ENCODE measurements around the gene COL5A1.

Gene COL5A1

DNA sequence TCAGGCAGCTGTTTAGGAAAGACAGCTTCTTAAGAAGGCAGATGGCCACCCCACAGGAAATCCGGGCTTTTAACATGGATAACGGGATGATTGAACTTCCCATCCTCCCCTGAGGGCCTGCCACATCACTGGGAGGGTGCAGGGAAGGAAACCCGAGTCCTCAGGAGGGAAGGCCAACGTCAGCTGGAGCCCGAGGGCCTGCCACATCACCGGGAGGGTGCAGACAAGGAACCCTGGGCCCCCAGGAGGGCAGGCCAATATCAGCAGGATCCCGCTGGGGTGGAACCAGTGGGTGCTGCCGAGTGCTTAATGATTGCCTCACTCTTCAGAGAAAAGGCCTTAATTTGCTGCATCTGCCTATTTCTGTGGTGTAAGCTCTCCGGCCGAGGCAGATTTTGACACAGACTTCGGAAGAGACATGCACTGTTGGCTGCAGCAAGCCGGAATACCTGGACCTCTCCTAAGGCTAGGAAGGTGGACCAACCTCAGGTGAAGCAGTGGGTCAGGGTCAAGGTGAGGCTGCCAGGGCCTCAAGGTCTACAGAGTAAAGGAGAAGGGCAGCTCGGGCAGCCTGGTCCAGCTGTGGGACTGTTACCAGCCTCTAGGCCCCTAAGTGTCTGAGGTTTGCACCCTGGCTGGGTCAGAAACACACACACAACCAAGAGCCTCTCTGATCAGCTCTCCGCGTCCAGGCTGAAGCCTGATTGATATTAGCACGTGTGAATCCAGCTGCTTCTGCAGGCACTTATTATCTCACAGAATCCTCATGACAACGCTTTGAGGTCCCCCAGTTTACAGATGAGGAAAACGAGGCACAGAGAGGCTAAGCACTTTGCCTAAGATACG lies 14.8 kb upstream of the COL5A1 start:
- no peak for DNase-seq

DNA sequence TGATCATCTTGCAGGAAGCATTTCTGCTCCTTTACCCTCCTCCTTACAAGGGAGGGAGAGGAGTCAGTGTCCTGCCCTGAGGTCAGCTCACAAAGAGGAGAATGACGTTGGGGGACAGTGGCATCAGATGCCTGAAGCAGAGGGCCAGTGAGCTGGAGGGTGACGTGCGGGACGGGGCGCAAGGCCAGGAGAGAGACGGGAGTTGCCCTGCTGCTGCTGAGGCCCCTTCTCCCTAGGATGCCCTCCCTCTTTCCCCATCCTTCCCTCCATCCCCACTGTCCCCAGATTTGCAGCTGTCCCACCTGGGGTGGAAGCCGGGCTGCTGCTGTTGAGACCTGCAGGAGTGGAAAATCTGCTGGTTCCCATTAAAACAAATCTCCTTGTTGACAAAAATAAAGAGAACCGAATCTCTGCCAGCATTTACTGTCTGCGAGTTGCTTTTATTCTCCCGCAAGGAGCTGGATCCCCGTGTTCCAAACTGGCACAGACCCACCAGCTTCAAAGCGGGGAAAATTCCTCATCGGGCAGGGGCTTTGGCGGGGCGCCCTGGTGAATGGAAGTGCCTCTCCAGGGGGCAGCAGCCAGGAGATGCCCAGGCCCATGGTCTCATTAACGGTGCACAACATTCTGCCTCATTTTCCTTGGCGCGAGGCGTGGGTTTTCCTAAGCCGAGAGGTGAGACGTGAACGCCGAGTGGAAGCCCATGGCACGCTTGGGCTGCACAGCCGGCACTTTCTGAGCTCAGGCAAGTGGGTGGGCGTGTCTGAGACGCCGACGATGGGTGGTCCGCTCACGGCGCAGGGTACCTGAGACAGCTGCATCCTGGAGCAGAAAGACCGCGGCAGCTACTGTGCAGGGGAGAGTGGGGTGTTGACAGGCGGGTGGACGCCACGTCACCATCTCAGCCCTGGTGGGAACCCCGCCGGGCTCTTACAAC lies 13.9 kb upstream of the COL5A1 start:
- no peak for DNase-seq

DNA sequence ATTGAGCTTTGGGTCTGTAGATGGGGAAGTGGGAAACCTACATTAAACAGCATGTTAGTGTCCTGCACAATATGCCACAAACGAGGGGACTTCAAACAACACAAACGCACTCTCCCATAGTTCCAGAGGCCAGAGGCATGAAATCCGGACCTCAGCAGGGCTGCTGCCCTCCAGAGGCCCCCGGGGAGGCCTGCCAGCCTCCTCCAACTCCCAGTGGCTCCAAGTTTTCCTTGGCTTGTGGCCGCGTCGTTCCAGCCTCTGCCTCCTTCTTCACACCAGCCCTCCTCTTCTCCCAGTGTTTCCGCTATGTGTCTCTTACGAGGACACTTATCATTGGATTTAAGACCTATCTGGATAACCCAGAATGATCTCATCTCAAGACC lies 13.3 kb upstream of the COL5A1 start:
- no peak for DNase-seq

DNA sequence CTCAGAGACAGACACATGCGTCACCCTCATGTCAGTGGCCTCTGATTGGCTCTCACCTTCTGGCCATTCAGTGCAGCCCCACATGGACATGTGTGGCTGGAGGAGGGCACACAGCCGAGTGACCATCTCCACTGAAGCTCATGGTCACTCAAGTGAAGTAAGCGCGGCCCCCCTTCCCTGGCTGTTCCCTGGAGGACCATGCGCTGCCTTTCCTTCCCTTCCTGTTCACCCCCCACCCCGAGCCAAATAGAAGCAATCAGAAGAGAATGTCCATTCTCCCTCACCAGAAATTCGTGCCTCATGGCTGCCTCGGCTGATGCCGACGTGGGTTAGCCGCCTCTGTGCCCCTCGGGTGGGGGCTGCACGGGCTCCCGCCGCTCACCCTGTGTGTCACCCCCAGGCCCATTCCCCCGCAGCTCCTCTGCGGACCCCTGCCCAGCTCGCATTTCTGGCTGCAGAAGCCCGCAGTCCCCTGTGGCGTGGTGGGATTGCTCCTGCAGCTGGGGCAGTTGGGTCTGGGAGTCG lies 12.5 kb upstream of the COL5A1 start:
- DNase-seq: no peak

DNA sequence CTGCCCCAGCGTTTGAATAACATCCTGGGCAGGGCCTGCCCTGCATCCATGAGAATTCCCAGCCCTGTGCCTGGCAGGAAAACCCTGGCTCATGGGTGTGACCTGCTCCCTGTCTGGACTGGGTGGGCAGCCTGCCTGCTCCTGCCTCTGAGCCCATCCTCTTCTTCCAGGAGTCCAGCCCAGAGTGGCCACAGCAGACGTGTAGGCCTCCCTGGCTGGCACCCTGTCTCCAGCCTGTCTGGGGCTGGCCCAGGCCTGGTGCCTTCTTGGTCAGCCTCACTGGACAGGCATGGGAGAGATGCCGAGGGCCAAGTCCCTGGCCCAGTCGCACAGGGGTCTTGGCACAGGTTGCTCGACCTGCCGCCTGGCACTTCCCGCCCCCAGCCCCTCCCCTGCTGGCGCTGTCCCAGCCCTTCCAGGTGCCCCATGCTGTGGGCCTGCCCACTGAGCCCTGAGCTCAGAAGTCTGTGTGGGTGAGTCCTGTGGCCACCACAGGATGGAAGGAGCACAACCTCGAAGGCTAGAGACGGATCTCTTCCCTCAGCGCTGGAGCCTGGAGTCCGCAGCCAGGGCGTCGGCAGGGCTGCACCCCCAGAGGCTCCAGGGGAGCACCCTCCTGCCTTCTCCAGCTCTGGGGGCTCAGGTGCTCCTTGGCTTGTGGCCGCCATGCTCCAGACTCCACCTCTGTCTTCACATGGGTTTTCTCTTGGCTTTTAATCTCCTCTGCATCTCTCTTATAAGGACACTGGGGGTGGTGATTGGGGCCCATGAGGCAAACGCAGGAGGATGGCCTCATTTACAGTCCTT lies 11.8 kb upstream of the COL5A1 start:
- DNase-seq: no peak

DNA sequence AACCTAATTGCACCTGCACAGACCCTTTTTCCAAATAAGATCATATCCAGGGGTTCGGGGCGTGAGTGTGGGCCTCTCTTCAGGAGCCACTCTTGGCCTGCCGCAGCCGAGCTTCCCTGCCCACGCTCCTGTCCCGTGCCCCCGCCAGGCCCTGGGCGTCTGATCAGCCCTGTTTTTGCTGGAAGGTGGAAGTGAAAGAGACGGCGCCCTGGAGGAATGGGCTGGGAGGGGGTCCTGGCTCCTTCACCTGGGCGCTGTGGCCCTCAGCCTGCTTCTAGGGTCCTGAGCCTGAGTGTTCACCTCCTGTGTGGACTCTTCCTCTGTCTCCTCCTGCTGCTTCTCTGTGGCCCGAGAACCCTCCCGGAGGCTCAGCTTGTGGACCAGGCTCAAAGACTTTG lies 11.2 kb upstream of the COL5A1 start:
- no peak for DNase-seq

DNA sequence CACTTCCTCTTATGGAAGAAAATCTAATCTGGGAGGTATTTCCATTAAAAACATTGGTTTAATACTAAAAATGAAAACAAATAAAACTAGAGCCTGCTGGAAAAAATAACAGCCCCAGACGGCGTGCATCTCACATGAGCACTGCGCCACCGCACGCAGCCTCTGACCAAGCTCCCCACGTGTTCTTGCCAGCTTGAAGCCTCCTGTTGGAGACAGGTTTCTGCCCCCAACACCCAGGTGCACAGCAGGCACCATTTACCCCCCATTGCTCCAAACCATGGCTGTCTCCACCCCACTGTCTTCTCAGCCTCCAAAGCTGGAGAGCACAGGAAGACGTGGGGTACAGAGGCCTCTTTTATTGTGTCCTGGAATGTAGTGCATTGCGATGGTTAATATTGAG lies 10.7 kb upstream of the COL5A1 start:
- DNase-seq: no peak

DNA sequence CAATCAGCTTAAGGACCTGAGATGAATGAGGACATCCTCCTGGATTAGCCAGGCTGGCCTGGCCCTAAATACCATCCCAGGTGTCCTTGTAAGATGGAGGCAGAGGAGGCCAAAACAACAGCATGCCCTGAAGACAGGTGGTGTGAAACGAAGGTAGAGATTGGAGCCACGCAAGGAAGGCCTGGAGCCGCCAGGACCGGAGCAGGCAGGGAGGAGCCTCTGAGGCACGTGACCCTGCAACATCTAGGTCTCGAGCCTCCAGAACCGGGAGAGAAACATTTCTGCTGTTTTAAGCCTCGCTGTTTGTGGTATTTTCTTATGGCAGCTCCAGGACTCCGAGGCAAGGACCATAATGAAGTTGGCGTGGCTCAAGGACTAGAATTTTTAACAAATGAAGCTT lies 9.7 kb upstream of the COL5A1 start:
- DNase-seq: no peak

DNA sequence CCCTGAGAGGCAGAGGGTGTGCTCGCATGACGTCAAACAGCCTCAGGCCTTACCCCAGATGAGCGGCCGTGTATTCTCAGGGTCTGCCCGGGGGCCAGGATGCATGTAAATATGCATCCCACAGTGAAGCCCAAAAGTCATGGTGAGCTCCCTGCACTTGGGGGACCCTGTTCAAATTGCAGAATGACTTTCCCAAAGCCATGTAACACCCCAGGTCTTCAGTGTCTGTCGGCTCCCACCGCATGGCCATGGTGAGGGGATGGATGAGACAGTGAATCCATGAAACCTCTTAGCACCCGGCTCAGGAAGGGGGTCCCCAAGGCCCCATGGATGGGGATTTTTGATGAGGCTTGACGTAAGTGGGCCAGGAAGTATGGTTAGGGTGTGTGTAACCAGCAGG lies 9.3 kb upstream of the COL5A1 start:
- no peak for DNase-seq

DNA sequence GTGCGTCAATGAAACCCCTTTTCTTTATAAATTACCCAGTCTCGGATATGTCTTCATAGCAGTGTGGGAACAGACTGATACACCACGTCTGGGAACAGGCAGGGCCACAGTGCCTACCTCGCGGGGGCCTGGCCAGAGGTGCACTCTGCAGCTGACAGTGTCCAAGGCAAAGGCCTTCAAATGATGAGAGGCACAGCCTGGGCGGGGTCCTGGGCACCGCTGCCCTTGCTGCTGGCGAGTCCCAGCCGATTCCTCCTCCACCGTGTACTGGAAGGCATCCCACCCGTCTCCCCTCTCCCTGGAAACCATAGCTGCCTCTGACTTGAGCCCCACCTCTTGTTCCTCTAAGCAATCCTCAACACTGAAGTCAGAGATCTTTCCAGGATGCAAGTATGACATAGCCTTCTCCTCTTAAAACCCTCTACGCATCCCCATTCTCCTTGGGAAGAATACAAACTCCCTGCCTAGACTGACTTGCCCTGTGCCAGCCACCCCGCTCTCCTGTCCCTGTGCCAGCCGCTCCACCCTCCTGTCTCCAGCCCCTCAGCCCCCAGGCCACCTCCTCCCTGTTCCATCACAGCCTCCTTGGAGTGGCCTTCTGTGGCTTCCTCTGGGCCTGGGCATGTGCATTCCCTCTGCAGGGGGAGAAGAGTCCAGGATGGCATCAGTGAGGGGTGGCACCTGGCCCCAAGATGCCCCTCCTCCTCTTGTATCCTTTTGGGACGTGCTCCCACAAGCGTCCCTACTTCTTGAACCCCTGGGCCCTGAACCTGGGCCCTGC lies 8.1 kb upstream of the COL5A1 start:
- DNase-seq: no peak

DNA sequence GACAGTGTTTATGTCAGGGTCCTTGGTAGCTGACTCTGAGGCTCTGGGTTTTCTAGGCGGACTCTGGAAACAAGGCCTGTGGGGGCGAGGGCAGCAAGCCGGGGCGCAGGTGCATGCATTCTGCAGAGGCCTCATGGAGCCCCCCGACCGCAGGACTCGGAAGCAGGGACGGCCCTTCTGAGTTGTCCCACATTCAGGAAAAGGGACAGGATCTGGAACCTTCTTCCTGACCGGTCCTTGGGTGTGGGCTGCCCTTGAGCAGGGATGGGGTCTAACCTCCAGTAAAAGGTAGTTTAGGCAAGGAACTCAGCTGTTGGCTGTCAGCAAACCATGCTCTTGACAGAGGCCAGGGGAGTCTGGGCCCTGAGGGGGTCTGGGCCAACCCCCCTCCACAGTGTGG lies 7.4 kb upstream of the COL5A1 start:
- DNase-seq: no peak

DNA sequence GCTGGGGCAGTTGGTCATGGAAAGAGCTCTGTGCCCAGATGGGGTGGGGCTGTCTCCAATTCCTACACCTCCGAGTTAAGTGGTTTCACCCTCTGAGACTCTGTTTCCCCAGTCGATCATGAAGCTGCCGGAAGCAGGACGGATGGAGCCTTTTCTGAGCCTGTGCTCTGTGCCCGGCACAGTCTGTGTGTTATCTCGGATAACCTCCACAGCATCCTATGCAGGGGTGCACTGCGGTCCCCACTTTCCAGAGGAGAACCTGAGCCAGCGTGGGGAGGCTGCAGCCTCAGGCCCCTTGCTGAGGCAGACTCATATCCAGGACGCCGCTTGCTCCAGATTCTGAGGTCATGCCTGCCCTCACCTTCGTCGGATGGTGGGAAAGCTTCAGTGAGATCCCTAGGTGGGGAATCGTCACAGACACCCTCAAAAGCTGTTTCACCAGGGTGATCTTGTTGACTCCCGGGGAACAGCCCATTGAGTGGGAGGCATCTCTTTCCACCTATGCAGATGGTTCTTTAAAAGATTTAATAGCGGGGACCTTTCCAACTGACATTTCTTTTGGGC lies 6.9 kb upstream of the COL5A1 start:
- no peak for DNase-seq

DNA sequence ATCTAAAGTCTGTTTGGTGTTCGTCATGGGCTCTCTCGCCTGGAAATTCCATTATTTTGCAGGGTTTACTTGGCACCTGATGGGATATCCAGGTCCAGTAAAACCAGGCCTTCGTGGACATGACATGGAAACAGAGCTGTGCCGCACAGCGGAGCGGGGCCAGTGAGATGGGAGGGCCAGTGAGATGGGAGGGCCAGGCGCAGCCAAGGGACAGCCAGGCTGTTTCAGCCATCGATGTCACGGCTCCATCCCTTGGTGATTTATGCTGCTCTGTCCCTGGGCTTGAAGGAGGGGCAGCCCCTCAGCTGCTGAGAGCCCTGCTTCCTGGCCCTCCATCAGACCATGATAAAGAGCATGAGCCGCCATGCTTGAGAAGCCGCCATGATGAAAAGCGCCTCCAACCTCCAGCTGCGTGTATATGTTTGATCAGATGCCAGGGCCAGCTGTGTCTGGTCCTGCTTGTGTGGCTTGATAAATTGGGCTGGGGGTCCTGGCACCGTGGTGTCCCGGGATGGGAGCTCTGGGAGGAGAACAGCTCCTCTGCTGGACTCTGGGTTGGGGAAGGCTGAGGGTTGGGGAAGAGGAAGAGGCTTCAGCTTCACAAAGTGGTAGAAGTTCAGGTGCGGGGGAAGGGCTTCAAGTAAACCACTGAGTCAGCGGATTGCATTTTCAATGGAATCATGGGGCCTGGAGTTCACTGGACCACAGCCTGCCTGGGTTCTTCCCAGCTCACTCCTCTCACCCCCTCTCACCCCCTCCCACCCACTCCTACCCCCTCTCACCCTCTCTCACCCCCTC lies 6.1 kb upstream of the COL5A1 start:
- no peak for DNase-seq

DNA sequence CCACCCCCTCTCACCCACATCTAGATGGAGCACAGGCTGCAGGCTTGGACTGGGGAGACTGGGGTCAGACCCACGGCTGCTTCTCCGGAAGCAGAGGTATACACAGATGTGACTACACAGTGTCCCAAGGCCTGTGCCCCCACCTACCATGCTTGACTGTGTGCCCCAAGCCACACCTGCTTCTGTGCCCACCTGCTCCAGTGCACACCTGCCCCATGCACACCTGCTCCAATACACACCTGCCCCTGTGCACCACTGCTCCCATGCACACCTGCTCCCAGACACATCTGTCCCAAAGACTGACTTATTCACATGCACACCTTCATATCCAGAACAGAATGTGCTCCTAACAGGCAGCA lies 5.5 kb upstream of the COL5A1 start:
- no peak for DNase-seq

DNA sequence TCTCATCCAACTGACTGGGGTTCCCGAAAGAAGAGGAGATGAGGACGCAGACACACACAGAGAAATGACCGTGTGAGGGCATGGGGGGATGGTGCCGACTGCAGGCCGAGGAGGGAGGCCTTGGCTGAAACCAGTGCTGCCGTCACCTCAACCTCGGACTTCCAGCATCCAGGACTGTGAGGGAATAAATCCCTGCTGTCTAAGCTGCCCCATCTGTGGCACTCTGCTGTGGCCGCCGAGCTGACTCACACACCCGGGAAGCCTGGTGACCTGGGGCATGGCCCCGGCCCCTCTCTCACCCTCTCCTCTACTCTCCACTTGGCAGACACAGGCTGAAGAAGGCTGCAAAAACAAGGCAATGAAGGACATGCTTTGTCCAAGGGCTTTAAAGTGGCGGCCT lies 4.4 kb upstream of the COL5A1 start:
- no peak for DNase-seq

DNA sequence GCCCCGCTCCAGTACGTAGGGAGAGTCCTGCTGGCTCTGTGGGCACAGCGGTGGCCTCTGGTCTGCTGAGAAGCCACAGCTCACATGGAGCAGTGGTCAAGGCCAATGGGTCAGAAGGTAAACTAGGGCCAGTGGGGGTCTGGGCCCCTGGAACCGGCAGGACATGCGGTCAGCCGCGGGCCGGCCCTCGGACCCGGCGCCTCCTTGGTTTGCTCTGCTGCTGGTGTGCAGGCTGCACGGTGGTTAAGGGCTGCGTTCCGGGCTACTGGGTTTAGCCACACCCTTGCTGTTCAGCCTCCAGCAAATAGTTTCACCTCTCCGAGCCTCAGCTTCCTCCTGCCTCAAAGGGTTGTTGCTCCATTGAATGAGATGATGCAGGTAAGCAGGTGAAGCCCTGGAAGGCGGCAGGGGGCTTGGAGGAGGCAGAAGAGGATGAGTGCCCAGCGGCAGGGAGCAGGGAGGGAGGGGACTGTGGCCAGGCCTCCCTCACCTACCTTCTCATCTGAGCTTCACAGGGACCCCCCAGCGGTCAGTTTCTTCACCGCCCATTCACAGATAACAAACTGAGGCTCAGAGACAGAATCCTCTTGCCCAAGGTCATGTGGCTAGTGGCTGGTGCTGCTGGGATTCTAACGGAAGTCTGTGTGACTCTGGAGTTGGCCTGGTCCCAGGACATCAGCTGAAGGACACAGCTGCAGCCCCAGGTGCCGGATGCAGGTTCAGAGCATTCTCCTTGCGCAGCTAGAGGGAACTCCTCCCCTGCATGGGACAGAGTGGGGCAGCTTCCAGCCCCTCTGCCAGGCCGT lies 3.7 kb upstream of the COL5A1 start:
- no peak for DNase-seq

DNA sequence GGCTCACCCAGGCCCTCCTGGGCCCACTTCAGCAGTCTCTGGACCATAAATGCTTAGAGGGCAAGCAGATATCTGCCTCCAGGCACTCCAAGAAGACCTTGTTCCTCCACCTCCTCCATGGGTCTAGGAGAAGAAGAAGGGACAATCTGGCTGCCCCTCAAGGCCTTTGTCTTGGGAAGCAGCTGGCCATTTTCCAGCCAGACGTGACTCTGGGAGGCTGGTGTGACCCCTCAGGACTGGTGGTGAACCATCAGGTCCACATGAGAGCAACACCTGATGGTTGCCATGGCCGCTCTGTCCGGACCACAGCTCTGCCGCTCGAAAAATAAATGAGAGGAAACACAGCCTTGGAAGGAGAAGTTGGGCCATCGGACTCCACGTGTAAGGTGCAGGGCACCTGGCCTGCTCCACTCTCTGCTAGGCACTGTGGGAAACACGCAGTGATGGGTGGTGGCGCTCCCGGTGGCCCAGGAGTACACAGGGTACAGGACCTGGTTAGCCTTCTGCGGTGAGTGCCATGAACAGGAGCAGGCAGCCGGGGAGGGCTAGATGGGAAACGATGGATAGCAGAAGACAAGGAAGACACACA lies 3.0 kb upstream of the COL5A1 start:
- DNase-seq: no peak

DNA sequence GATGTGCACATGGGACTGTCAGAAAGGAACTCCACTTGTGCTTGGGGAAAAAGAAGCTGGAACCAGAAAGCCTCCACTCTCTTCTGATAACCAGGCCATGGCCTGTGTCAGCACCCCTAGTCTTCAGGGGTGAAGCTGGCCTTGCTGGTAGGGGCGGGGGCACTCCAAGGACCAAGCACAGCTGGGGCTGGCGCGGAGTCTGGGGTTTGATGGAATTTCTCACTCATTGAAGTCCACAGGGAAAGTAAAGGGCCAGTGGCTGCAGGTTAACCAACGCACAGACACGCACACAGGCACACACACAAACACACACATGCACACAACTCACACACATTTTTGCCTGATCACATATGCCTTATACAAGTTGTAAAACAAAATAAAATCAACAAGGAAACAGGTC lies 1.6 kb upstream of the COL5A1 start:
- DNase-seq: no peak

DNA sequence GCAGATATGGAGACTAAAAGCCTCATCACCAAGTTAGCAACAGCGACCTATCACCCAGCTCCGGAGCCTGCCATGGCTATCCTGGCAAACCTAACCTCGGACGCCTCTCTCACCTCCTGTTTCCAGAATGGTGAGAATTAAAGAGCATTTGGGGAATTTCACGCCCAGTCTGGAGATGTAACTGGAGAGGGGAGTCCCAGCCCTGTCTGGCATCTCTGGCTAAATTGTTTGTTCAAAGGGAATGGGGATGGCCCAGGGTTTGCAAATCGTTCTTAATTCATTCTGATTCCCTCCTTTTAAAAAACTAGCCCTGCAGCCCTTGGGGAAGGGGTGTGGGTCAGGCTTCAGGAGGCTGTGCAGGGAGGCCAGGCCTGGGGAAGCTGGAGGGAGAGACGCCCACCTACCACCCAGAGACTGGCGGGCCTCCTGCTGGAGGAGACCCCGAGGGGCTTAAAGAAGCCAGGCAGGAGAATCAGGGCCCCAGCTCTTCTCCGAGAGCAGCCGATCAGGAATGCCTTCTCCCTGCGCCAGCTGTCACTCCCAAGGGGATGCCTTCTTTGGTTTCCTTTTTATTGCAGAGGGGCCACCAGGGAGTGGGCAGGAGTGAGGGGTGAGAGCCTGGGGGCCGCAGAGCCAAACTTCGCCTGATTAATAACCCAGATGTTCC lies 964 bp upstream of the COL5A1 start:
- no peak for DNase-seq

Data from NCI-H748 treated with DMSO at 0.1 percent for 48 hours (cell line).